A549 (cell line): ENCODE data around the gene PTGR1. TPM values are rescaled to one million over a fixed set of nuclear protein-coding genes. Genes with fewer than 3 reads are reported as not detected.

ENCODE experiments used
- ATAC-seq, 2 experiments: fragments of 200-7000 bp in 1 of 2; fragments of >200 bp in 1 of 2; cut with Nextera tagmentation in 1 of 2; cut with Tn5 transposase in 1 of 2; 3 replicates each; pipeline versions ENCODE4 v1.8.0 to v1.9.1; 2018 to 2020; ENCODE audit warnings: mild to moderate bottlenecking in 1 of 2, moderate library complexity in 1 of 2
- CTCF ChIA-PET: fragments of 300-600 bp; sonication (Branson Sonifier 250); formaldehyde crosslinking; extraction: SDS; loops from one replicate; lab custom pipeline; 2021; ENCODE audit warnings: antibody characterized with exemption, inconsistent platforms; lab: Yijun Ruan, JAX
- POLR2A ChIA-PET: fragments of 350-600 bp; formaldehyde crosslinking; extraction: SDS; loops from one replicate; lab custom pipeline; 2021; ENCODE audit warnings: antibody characterized with exemption, inconsistent platforms; lab: Yijun Ruan, JAX
- DNase-seq, 2 experiments: peaks; one replicate each; pipeline versions ENCODE4 v3.0.0 to v3.0.0-alpha.2; 2011 to 2016; ENCODE audit warnings: low read depth in 1 of 2, low spot score in 1 of 2
- FAIRE-seq: peaks from 2 replicates; lab custom pipeline; 2011; peaks lifted over from hg19 to GRCh38; lab: Jason Lieb, UNC
- H3K27ac ChIP-seq, 2 experiments: fragments of >200 bp; sonication (Bioruptor Twin); formaldehyde crosslinking; 3 replicates each; pipeline ENCODE4 v1.5.1; 2016 to 2017
- H3K4me1 ChIP-seq: fragments of >200 bp; sonication (Bioruptor Twin); formaldehyde crosslinking; 3 replicates; pipeline ENCODE4 v1.6.1; 2016
- H3K4me2 ChIP-seq: fragments of >200 bp; sonication (Bioruptor Twin); formaldehyde crosslinking; 3 replicates; pipeline ENCODE4 v1.6.1; 2016
- H3K4me3 ChIP-seq: fragments of >200 bp; sonication (Bioruptor Twin); formaldehyde crosslinking; 3 replicates; pipeline ENCODE4 v1.5.1; 2016
- H3K9me3 ChIP-seq: fragments of >200 bp; sonication (Bioruptor Twin); formaldehyde crosslinking; 3 replicates; pipeline ENCODE4 v1.6.1; 2016
- BHLHE40 ChIP-seq: IDR thresholded peaks from 2 replicates; pipeline ENCODE4 v1.6.1; 2012; ENCODE audit warnings: low read depth, low read length, inconsistent platforms
- CEBPB ChIP-seq, 2 experiments: fragments of >200 bp in 1 of 2; sonication (Bioruptor Twin) in 1 of 2; formaldehyde crosslinking in 1 of 2; IDR thresholded peaks; 2 replicates each; pipeline ENCODE4 v1.6.1; 2012 to 2016
- CHD4 ChIP-seq: fragments of 200-600 bp; sonication (generic); IDR thresholded peaks from 2 replicates; pipeline ENCODE4 v1.6.1; 2016; ENCODE audit warnings: antibody characterized with exemption, mild to moderate bottlenecking, borderline replicate concordance
- EP300 ChIP-seq, 2 experiments: fragments of >200 bp; sonication (Bioruptor Twin); formaldehyde crosslinking; IDR thresholded peaks; 2 replicates in 1 of 2; 3 replicates in 1 of 2; pipeline ENCODE4 v1.6.1; 2016 to 2017
- ESRRA ChIP-seq: fragments of 150-350 bp; IDR thresholded peaks from 2 replicates; pipeline ENCODE4 v1.6.1; 2014; ENCODE audit warnings: mild to moderate bottlenecking, low read length, borderline replicate concordance
- FOSB ChIP-seq: fragments of 250-450 bp; sonication (Bioruptor Pico); IDR thresholded peaks from 2 replicates; pipeline ENCODE4 v1.5.0; 2020; ENCODE audit warnings: mild to moderate bottlenecking, moderate library complexity
- FOXS1 ChIP-seq: fragments of 250-450 bp; sonication (Bioruptor Pico); IDR thresholded peaks from 2 replicates; pipeline ENCODE4 v1.5.0; 2020; ENCODE audit warnings: mild to moderate bottlenecking, moderate library complexity
- HEYL ChIP-seq: fragments of 250-450 bp; sonication (Bioruptor Pico); IDR thresholded peaks from 2 replicates; pipeline ENCODE4 v1.8.0; 2021; ENCODE audit warnings: mild to moderate bottlenecking, moderate library complexity
- JUN ChIP-seq, 2 experiments: fragments of >200 bp; sonication (Bioruptor Twin); formaldehyde crosslinking; IDR thresholded peaks; 2 replicates in 1 of 2; 3 replicates in 1 of 2; pipeline ENCODE4 v1.6.1; 2016 to 2017
- JUNB ChIP-seq: fragments of >200 bp; sonication (Bioruptor Twin); formaldehyde crosslinking; IDR thresholded peaks from 2 replicates; pipeline ENCODE4 v1.6.1; 2016
- MAFK ChIP-seq: fragments of 450-650 bp; IDR thresholded peaks from 2 replicates; pipeline ENCODE4 v1.6.1; 2014; ENCODE audit not compliant: partially characterized antibody
- MAZ ChIP-seq: fragments of 150-350 bp; IDR thresholded peaks from 2 replicates; pipeline ENCODE4 v1.6.1; 2014; ENCODE audit warnings: antibody characterized with exemption, low read depth, low read length, borderline replicate concordance
- MYC ChIP-seq: IDR thresholded peaks from 2 replicates; pipeline ENCODE4 v1.6.1; 2012; ENCODE audit warnings: mild to moderate bottlenecking, inconsistent platforms, low read length, improper control_type of control experiment, borderline replicate concordance
- PHF8 ChIP-seq: fragments of 200-600 bp; sonication (generic); IDR thresholded peaks from 2 replicates; pipeline ENCODE4 v1.6.1; 2016; ENCODE audit warnings: low read depth, mild to moderate bottlenecking, antibody characterized with exemption, moderate library complexity, borderline replicate concordance
- POLR2AphosphoS2 ChIP-seq: conservative IDR thresholded peaks from 2 replicates; pipeline ENCODE4 v1.6.1; 2012; ENCODE audit warnings: low read length, improper control_type of control experiment, inconsistent platforms
- RARB ChIP-seq: fragments of 250-450 bp; sonication (Bioruptor Pico); IDR thresholded peaks from 2 replicates; pipeline ENCODE4 v1.8.0; 2021; ENCODE audit warnings: mild to moderate bottlenecking, moderate library complexity
- RFX5 ChIP-seq: fragments of 450-650 bp; IDR thresholded peaks from 2 replicates; pipeline ENCODE4 v1.7.1; 2014; ENCODE audit warnings: antibody characterized with exemption, mild to moderate bottlenecking, moderate library complexity
- RNF2 ChIP-seq: fragments of 200-600 bp; sonication (generic); IDR thresholded peaks from 2 replicates; pipeline ENCODE4 v1.6.1; 2016; ENCODE audit warnings: low read depth, mild to moderate bottlenecking, antibody characterized with exemption, moderate library complexity, borderline replicate concordance
- SREBF2 ChIP-seq: fragments of 450-650 bp; IDR thresholded peaks from 2 replicates; pipeline ENCODE4 v1.6.1; 2014; ENCODE audit warnings: mild to moderate bottlenecking, moderate library complexity
- TFCP2L1 ChIP-seq: fragments of 250-450 bp; sonication (Bioruptor Pico); IDR thresholded peaks from 2 replicates; pipeline ENCODE4 v1.5.0; 2021; ENCODE audit warnings: mild to moderate bottlenecking
- ZNF302 ChIP-seq: fragments of 250-450 bp; sonication (Bioruptor Pico); IDR thresholded peaks from 2 replicates; pipeline ENCODE4 v1.9.0; 2021; ENCODE audit warnings: inconsistent platforms, mild to moderate bottlenecking, moderate library complexity
- ZSCAN20 ChIP-seq: fragments of 250-450 bp; sonication (Bioruptor Pico); IDR thresholded peaks from 2 replicates; pipeline ENCODE4 v1.8.0; 2022; ENCODE audit warnings: mild to moderate bottlenecking, moderate library complexity
- WGBS: methylation state at CpG from one replicate; pipeline ENCODE4 v1.1.6; 2017; ENCODE audit errors: missing lambda C conversion rate; 5-methylcytosine and 5-hydroxymethylcytosine counted together
- polyA plus RNA-seq, 4 experiments: library from polyadenylated mRNA; depleted of rRNA in 3 of 4; stranded (reverse); fragments of >200 nt; fragmentation: RNase III in 1 of 4; extraction: RNeasy Plus Mini Kit Qiagen cat#74134 plus additional on column Dnase treatment in 1 of 4; gene quantifications; 2 replicates in 3 of 4; 3 replicates in 1 of 4; pipeline ENCODE4 v1.2.3, GENCODE V29; 2011 to 2017
- TF ChIP-seq, protein P1 (sequence below): fragments of >200 bp; sonication (Bioruptor Twin); formaldehyde crosslinking; IDR thresholded peaks from 3 replicates; pipeline ENCODE4 v1.5.1; 2016
- TF ChIP-seq, protein P2 (sequence below): IDR thresholded peaks from 2 replicates; pipeline ENCODE4 v1.6.1; 2012; ENCODE audit warnings: low read depth, borderline replicate concordance
- TF ChIP-seq, protein P3 (sequence below): fragments of 250-450 bp; sonication (Bioruptor Pico); IDR thresholded peaks from 2 replicates; pipeline ENCODE4 v1.5.0; 2020; ENCODE audit warnings: low read depth, mild to moderate bottlenecking, moderate library complexity
- TF ChIP-seq, protein P4 (sequence below): fragments of >200 bp; sonication (Bioruptor Twin); formaldehyde crosslinking; IDR thresholded peaks from 2 replicates; pipeline ENCODE4 v1.6.1; 2016
- TF ChIP-seq, protein P5 (sequence below): fragments of >200 bp; sonication (Bioruptor Twin); formaldehyde crosslinking; IDR thresholded peaks from 3 replicates; pipeline ENCODE4 v1.6.1; 2016

The PTGR1 gene
- polyA plus RNA-seq, 2 of the 4 experiments (the other 2 are of a cell fraction), result 552 to 672 TPM

DNA sequence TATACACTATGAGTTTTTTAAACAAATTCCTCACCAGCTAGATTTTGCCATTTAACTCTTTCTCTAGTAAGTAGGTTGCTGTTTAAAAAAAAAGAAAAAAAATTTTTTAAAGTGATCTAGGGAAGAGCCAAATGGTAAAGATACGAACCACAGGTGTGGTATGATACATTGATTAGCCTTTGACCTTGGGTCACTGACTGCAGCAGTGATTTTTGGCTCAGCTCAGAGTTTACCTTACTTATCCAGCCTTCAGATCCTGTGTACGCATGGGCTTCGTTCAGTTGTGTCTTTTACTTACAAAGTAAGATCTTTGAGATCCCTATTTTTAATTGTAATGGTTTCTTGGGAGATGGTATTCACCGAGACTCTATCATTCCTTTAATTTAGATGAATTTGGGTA lies 49.6 kb upstream of the PTGR1 start:
- ChIA-PET POLR2A (no interaction called here), CTCF (interaction anchor here (0.7 kb wide), 1 partner anchor 1281 kb away, joined by 3 read pairs; no protein-coding TSS in a partner anchor)
- DNase-seq (no peak), FAIRE-seq (no peak), ATAC-seq (no peak)
- WGBS, result 93% methylated on average over 4 of the region's 4 CpGs
- Histone ChIP-seq H3K9me3 (no peaks in the 10 kb centered on the region), H3K4me1 (no peaks in the 10 kb centered on the region), H3K4me2 (no peak overlapping the region), H3K4me3 (no peak overlapping the region), H3K27ac (no peak overlapping the region)
- TF ChIP-seq, protein P1, sequence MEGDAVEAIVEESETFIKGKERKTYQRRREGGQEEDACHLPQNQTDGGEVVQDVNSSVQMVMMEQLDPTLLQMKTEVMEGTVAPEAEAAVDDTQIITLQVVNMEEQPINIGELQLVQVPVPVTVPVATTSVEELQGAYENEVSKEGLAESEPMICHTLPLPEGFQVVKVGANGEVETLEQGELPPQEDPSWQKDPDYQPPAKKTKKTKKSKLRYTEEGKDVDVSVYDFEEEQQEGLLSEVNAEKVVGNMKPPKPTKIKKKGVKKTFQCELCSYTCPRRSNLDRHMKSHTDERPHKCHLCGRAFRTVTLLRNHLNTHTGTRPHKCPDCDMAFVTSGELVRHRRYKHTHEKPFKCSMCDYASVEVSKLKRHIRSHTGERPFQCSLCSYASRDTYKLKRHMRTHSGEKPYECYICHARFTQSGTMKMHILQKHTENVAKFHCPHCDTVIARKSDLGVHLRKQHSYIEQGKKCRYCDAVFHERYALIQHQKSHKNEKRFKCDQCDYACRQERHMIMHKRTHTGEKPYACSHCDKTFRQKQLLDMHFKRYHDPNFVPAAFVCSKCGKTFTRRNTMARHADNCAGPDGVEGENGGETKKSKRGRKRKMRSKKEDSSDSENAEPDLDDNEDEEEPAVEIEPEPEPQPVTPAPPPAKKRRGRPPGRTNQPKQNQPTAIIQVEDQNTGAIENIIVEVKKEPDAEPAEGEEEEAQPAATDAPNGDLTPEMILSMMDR, result no peak
- no peak for TF ChIP-seq RFX5
- TF ChIP-seq MAZ, result no peak
- no peak for TF ChIP-seq EP300 (IDR thresholded peaks at IDR 0.05)
- TF ChIP-seq, protein P2, sequence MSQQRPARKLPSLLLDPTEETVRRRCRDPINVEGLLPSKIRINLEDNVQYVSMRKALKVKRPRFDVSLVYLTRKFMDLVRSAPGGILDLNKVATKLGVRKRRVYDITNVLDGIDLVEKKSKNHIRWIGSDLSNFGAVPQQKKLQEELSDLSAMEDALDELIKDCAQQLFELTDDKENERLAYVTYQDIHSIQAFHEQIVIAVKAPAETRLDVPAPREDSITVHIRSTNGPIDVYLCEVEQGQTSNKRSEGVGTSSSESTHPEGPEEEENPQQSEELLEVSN, result no peak
- no peak for TF ChIP-seq ZNF302 (CRISPR knock-in tag)
- no peak for TF ChIP-seq MYC
- no peak for TF ChIP-seq ESRRA
- TF ChIP-seq MAFK, result no peak
- no peak for TF ChIP-seq JUN (IDR thresholded peaks at IDR 0.05)
- TF ChIP-seq HEYL (CRISPR knock-in tag), result no peak
- TF ChIP-seq CEBPB (IDR thresholded peaks at IDR 0.05), result no peak
- TF ChIP-seq RARB, result no peak
- no peak for TF ChIP-seq FOSB (CRISPR knock-in tag)
- no peak for TF ChIP-seq BHLHE40
- no peak for TF ChIP-seq RNF2
- no peak for TF ChIP-seq CHD4
- TF ChIP-seq, protein P3, sequence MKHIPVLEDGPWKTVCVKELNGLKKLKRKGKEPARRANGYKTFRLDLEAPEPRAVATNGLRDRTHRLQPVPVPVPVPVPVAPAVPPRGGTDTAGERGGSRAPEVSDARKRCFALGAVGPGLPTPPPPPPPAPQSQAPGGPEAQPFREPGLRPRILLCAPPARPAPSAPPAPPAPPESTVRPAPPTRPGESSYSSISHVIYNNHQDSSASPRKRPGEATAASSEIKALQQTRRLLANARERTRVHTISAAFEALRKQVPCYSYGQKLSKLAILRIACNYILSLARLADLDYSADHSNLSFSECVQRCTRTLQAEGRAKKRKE (CRISPR knock-in tag), result no peak
- TF ChIP-seq POLR2AphosphoS2, result no peak
- TF ChIP-seq ZSCAN20 (CRISPR knock-in tag), result no peak

GRCh38 chr9:111648066-111648465 lies 48.6 kb upstream of the PTGR1 start:
- ATAC-seq (no peak), FAIRE-seq (no peak)
- no peak overlapping the region for H3K4me3 ChIP-seq

More at GRCh38 chr9:111648066-111648465, 48.6 kb upstream of the PTGR1 start:
- H3K4me2 ChIP-seq, result no peak overlapping the region
- no peak overlapping the region for H3K27ac ChIP-seq
- 59% methylated on average over 4 of the region's 4 CpGs for WGBS
- no peak for DNase-seq
- POLR2A ChIA-PET, result interaction anchor here (0.7 kb wide), 1 partner anchor 18 kb away, joined by 3 read pairs; no protein-coding TSS in a partner anchor
- TF ChIP-seq SREBF2 (no peak), PHF8 (no peak), JUNB (no peak), FOXS1 (CRISPR knock-in tag) (no peak), ZSCAN20 (CRISPR knock-in tag) (no peak), TFCP2L1 (CRISPR knock-in tag) (no peak), FOSB (CRISPR knock-in tag) (no peak)
- TF ChIP-seq, protein P4, sequence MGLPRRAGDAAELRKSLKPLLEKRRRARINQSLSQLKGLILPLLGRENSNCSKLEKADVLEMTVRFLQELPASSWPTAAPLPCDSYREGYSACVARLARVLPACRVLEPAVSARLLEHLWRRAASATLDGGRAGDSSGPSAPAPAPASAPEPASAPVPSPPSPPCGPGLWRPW, result no peak
- TF ChIP-seq, protein P5, sequence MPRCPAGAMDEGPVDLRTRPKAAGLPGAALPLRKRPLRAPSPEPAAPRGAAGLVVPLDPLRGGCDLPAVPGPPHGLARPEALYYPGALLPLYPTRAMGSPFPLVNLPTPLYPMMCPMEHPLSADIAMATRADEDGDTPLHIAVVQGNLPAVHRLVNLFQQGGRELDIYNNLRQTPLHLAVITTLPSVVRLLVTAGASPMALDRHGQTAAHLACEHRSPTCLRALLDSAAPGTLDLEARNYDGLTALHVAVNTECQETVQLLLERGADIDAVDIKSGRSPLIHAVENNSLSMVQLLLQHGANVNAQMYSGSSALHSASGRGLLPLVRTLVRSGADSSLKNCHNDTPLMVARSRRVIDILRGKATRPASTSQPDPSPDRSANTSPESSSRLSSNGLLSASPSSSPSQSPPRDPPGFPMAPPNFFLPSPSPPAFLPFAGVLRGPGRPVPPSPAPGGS, result no peak
- TF ChIP-seq, all 56 proteins: peak for 0
- no peaks in the 10 kb centered on the region for H3K4me1 ChIP-seq
- CTCF ChIA-PET, result no interaction called here
- H3K9me3 ChIP-seq, result no peaks in the 10 kb centered on the region
